SK-N-SH (cell line): ENCODE measurements around the gene TECPR2. TPM values are rescaled to one million over a fixed set of nuclear protein-coding genes. Genes with fewer than 3 reads are reported as not detected.

Source experiments
- CTCF ChIA-PET: fragments of 300-600, 350-600 bp; formaldehyde crosslinking; extraction: SDS; loops from one replicate; lab custom pipeline; 2021; lab: Yijun Ruan, JAX
- POLR2A ChIA-PET: fragments of 350-600 bp; sonication (Branson Sonifier 250); formaldehyde crosslinking; extraction: SDS; loops from one replicate; lab custom pipeline; 2020; ENCODE audit warnings: antibody characterized with exemption, inconsistent platforms; lab: Yijun Ruan, JAX
- DNase-seq: peaks from one replicate; pipeline ENCODE4 v3.0.0; 2012
- H2AFZ ChIP-seq: fragments of 200-600 bp; sonication (generic); 2 replicates; pipeline ENCODE4 v1.8.1; 2016; ENCODE audit warnings: antibody characterized with exemption, mild to moderate bottlenecking, low read depth
- H3F3A ChIP-seq: fragments of 200-600 bp; sonication (generic); replicated peaks from 2 replicates; pipeline ENCODE3; 2016; ENCODE audit warnings: antibody characterized with exemption, mild to moderate bottlenecking; ENCODE audit not compliant: insufficient read depth
- H3K27ac ChIP-seq, 2 experiments: fragments of 200-500 bp in 1 of 2; fragments of 200-600 bp in 1 of 2; sonication (Bioruptor generic) in 1 of 2; sonication (generic), shearing (Covaris generic) in 1 of 2; 2 replicates each; pipeline versions ENCODE4 v1.5.1 to v1.6.1; 2014 to 2016; ENCODE audit warnings: low read depth in 2 of 2, inconsistent platforms in 1 of 2, low read length in 1 of 2, mild to moderate bottlenecking in 1 of 2, mixed read lengths in 1 of 2
- H3K27me3 ChIP-seq: fragments of 200-600 bp; sonication (generic), shearing (Covaris generic); 2 replicates; pipeline ENCODE4 v1.6.1; 2016; ENCODE audit warnings: mixed run types; ENCODE audit not compliant: insufficient read depth
- H3K36me3 ChIP-seq, 2 experiments: fragments of 200-500 bp in 1 of 2; fragments of 200-600 bp in 1 of 2; sonication (Bioruptor generic) in 1 of 2; sonication (generic) in 1 of 2; replicated peaks in 1 of 2; 2 replicates each; pipeline versions ENCODE3 to v1.5.1; 2014 to 2016; ENCODE audit warnings: low read length in 1 of 2, mild to moderate bottlenecking in 1 of 2; ENCODE audit not compliant: insufficient read depth in 2 of 2, control insufficient read depth in 1 of 2
- H3K4me1 ChIP-seq, 2 experiments: fragments of 200-500 bp in 1 of 2; fragments of 200-600 bp in 1 of 2; sonication (Bioruptor generic) in 1 of 2; sonication (generic), shearing (Covaris generic) in 1 of 2; 2 replicates each; pipeline versions ENCODE4 v1.5.1 to v1.6.1; 2014 to 2016; ENCODE audit warnings: low read depth in 1 of 2, low read length in 1 of 2, mixed run types in 1 of 2; ENCODE audit not compliant: insufficient read depth in 2 of 2, control insufficient read depth in 1 of 2
- H3K4me2 ChIP-seq: fragments of 200-600 bp; sonication (generic), shearing (Covaris generic); 2 replicates; pipeline ENCODE4 v1.6.1; 2017; ENCODE audit warnings: mixed run types
- H3K4me3 ChIP-seq, 2 experiments: fragments of 200-500 bp in 1 of 2; fragments of 200-600 bp in 1 of 2; sonication (Bioruptor generic) in 1 of 2; sonication (generic), shearing (Covaris generic) in 1 of 2; 2 replicates each; pipeline versions ENCODE4 v1.5.1 to v1.8.1; 2014 to 2016; ENCODE audit warnings: low read depth in 2 of 2, inconsistent platforms in 1 of 2, low read length in 1 of 2, mild to moderate bottlenecking in 1 of 2, mixed read lengths in 1 of 2, moderate library complexity in 1 of 2
- H3K79me2 ChIP-seq: fragments of 200-600 bp; sonication (generic); 2 replicates; pipeline ENCODE4 v1.8.1; 2017; ENCODE audit warnings: mild to moderate bottlenecking; ENCODE audit not compliant: insufficient read depth
- H3K9ac ChIP-seq: fragments of 200-600 bp; sonication (generic); 2 replicates; pipeline ENCODE4 v1.6.1; 2017; ENCODE audit warnings: mixed run types
- H3K9me2 ChIP-seq: fragments of 200-600 bp; sonication (generic); 2 replicates; pipeline ENCODE4 v1.6.1; 2017; ENCODE audit warnings: mixed run types
- H3K9me3 ChIP-seq: fragments of 200-600 bp; sonication (generic); 2 replicates; pipeline ENCODE4 v1.6.1; 2017; ENCODE audit warnings: mixed run types, mild to moderate bottlenecking, moderate library complexity
- H4K20me1 ChIP-seq: fragments of 200-600 bp; sonication (generic); 2 replicates; pipeline ENCODE4 v1.6.1; 2017; ENCODE audit warnings: mild to moderate bottlenecking, mixed run types; ENCODE audit not compliant: insufficient read depth
- EZH2phosphoT487 ChIP-seq: fragments of 200-600 bp; sonication (generic); IDR thresholded peaks from 2 replicates; pipeline ENCODE4 v1.6.1; 2017; ENCODE audit warnings: low read depth, mixed run types, mild to moderate bottlenecking, antibody characterized with exemption, moderate library complexity, borderline replicate concordance
- FOXM1 ChIP-seq: IDR thresholded peaks from 2 replicates; pipeline ENCODE4 v1.4.0; 2012; ENCODE audit warnings: low read depth, mild to moderate bottlenecking
- IRF3 ChIP-seq: fragments of 150-350 bp; IDR thresholded peaks from 2 replicates; pipeline ENCODE4 v1.6.1; 2016; ENCODE audit warnings: mild to moderate bottlenecking, low read depth, low read length
- JUND ChIP-seq: IDR thresholded peaks from 2 replicates; pipeline ENCODE4 v1.4.0; 2012
- MEF2A ChIP-seq: IDR thresholded peaks from 2 replicates; pipeline ENCODE4 v1.4.0; 2012; ENCODE audit warnings: low read depth, borderline replicate concordance
- PBX3 ChIP-seq: IDR thresholded peaks from 2 replicates; pipeline ENCODE4; 2012
- TCF12 ChIP-seq: IDR thresholded peaks from 2 replicates; pipeline ENCODE4 v1.4.0; 2012
- USF1 ChIP-seq: IDR thresholded peaks from 2 replicates; pipeline ENCODE4 v1.4.0; 2012; ENCODE audit warnings: low read depth, borderline replicate concordance
- WGBS: methylation state at CpG from one replicate; pipeline ENCODE4 v1.1.6; 2017; ENCODE audit warnings: low lambda C conversion rate; 5-methylcytosine and 5-hydroxymethylcytosine counted together
- polyA plus RNA-seq, 3 experiments: library from polyadenylated mRNA; depleted of rRNA; stranded (reverse); fragments of >200 nt; gene quantifications; 2 replicates each; pipeline ENCODE4 v1.2.3, GENCODE V29; 2012

The TECPR2 gene
- polyA plus RNA-seq, 1 of the 3 experiments (the other 2 are of a cell fraction) = 6.9 TPM

- no peak for TF ChIP-seq MEF2A
- TF ChIP-seq PBX3 = no peak
- TF ChIP-seq EZH2phosphoT487 = no peak
These were observed 92.0 kb downstream of the TECPR2 start for GRCh38 chr14:102454711-102455110.

GRCh38 chr14:102457509-102457908 lies 94.8 kb downstream of the TECPR2 start:
- Histone ChIP-seq H3K9me3 (no peaks in the 10 kb centered on the region), H3K4me2 (no peak overlapping the region), H3K4me1 (no peaks in the 10 kb centered on the region), H3K4me3 (no peak overlapping the region), H3K9ac (no peak overlapping the region), H3K9me2 (no peaks in the 10 kb centered on the region), H3K27me3 (no peaks in the 10 kb centered on the region), H3F3A (no peaks in the 10 kb centered on the region), H2AFZ (no peak overlapping the region), H4K20me1 (no peaks in the 10 kb centered on the region), H3K27ac (no peak overlapping the region), H3K79me2 (no peaks in the 10 kb centered on the region), H3K36me3 (peaks cover 3 to 19% of the 10 kb centered on the region in 2 experiments)
- POLR2A ChIA-PET = no interaction called here
- 97% methylated on average over 1 of the region's 2 CpGs for WGBS
- DNase-seq = no peak
- CTCF ChIA-PET = interaction anchor here (1.4 kb wide), 1 partner anchor 11 kb away, joined by 3 read pairs; no protein-coding TSS in a partner anchor
- TF ChIP-seq EZH2phosphoT487 (no peak), IRF3 (no peak), JUND (no peak)

More at GRCh38 chr14:102454711-102455110, 92.0 kb downstream of the TECPR2 start:
- H3K36me3 ChIP-seq = peaks cover 2 to 40% of the 10 kb centered on the region in 2 experiments
- H3F3A ChIP-seq = no peaks in the 10 kb centered on the region
- H3K4me1 ChIP-seq = no peaks in the 10 kb centered on the region
- H3K79me2 ChIP-seq = no peaks in the 10 kb centered on the region
- no peak overlapping the region for H3K9ac ChIP-seq
- H3K4me3 ChIP-seq = no peak overlapping the region
- CTCF ChIA-PET = interaction anchor here (0.6 to 1.5 kb wide), 3 partner anchors 9 to 17 kb away, joined by 3 to 4 read pairs (median 4); no protein-coding TSS in a partner anchor
- H2AFZ ChIP-seq = no peak overlapping the region
- DNase-seq = no peak
- no peak overlapping the region for H3K27ac ChIP-seq
- H3K4me2 ChIP-seq = no peak overlapping the region
- no peaks in the 10 kb centered on the region for H3K27me3 ChIP-seq
- H3K9me3 ChIP-seq = no peaks in the 10 kb centered on the region
- H3K9me2 ChIP-seq = no peaks in the 10 kb centered on the region
- 65% methylated on average over 3 of the region's 5 CpGs for WGBS
- POLR2A ChIA-PET = no interaction called here
- no peaks in the 10 kb centered on the region for H4K20me1 ChIP-seq

GRCh38 chr14:102461490-102462338 lies 99.0 kb downstream of the TECPR2 start:
- TF ChIP-seq USF1 (no peak), TCF12 (no peak), FOXM1 (no peak)
- DNase-seq = no peak
- Histone ChIP-seq H3K9me3 (no peaks in the 10 kb centered on the region), H4K20me1 (no peaks in the 10 kb centered on the region), H3K27ac (no peak overlapping the region), H3K4me2 (no peak overlapping the region), H3K36me3 (peaks cover 7 to 12% of the 10 kb centered on the region in 2 experiments), H3K4me1 (no peaks in the 10 kb centered on the region), H2AFZ (no peak overlapping the region), H3K9ac (no peak overlapping the region), H3K27me3 (no peaks in the 10 kb centered on the region), H3K79me2 (no peaks in the 10 kb centered on the region), H3K9me2 (no peaks in the 10 kb centered on the region), H3F3A (no peaks in the 10 kb centered on the region), H3K4me3 (no peak overlapping the region)
- whole genome bisulfite sequencing = 91% methylated on average over 11 of the region's 14 CpGs
- ChIA-PET CTCF (interaction anchor here (0.8 kb wide), 2 partner anchors 23 to 24 kb away, joined by 3 read pairs; no protein-coding TSS in a partner anchor), POLR2A (no interaction called here)
